CD14-positive monocyte (primary cell): ENCODE data around the gene CASQ1. TPM values are rescaled to one million over a fixed set of nuclear protein-coding genes. Genes with fewer than 3 reads are reported as not detected.

Source experiments
- DNase-seq, 3 donors: peaks; one replicate each; pipeline ENCODE4 v3.0.0-alpha.2; 2011 to 2022
- H2AFZ ChIP-seq: 2 replicates; pipeline ENCODE4 v1.6.0; 2012; ENCODE audit warnings: mild to moderate bottlenecking, low read depth, low read length, inconsistent platforms; ENCODE audit not compliant: insufficient read depth, poor library complexity, severe bottlenecking
- H3K27ac ChIP-seq, 2 donors: 1 replicate in 1 of 2; 2 replicates in 1 of 2; pipeline ENCODE4 v1.5.1; 2012 to 2013; ENCODE audit warnings: low read length in 2 of 2, control low read depth in 1 of 2, inconsistent platforms in 1 of 2, low read depth in 1 of 2, mild to moderate bottlenecking in 1 of 2
- H3K27me3 ChIP-seq, 2 donors: one replicate each; pipeline versions ENCODE4 v1.6.0 to v1.6.1; 2011 to 2013; ENCODE audit warnings: low read length in 2 of 2; ENCODE audit not compliant: control insufficient read depth in 2 of 2, insufficient read depth in 2 of 2
- H3K36me3 ChIP-seq, 2 donors: replicated peaks in 1 of 2; 1 replicate in 1 of 2; 2 replicates in 1 of 2; pipeline versions ENCODE4 v1.5.1 to v1.6.1; 2012 to 2013; ENCODE audit warnings: low read length in 2 of 2, control low read depth in 1 of 2, inconsistent platforms in 1 of 2, mild to moderate bottlenecking in 1 of 2; ENCODE audit not compliant: insufficient read depth in 2 of 2, control insufficient read depth in 1 of 2
- H3K4me1 ChIP-seq, 2 donors: 1 replicate in 1 of 2; 2 replicates in 1 of 2; pipeline versions ENCODE4 v1.5.1 to v1.6.1; 2012 to 2013; ENCODE audit warnings: low read length in 2 of 2, control low read depth in 1 of 2, inconsistent platforms in 1 of 2, mild to moderate bottlenecking in 1 of 2, moderate library complexity in 1 of 2; ENCODE audit not compliant: insufficient read depth in 2 of 2, control insufficient read depth in 1 of 2
- H3K4me2 ChIP-seq: replicated peaks from 2 replicates; pipeline ENCODE3; 2012; ENCODE audit warnings: low read length, moderate library complexity, mild to moderate bottlenecking; ENCODE audit not compliant: poor library complexity, severe bottlenecking; ENCODE audit errors: extremely low read depth
- H3K4me3 ChIP-seq, 3 experiments: fragments of 200-600 bp in 1 of 3; sonication (generic) in 1 of 3; replicated peaks in 1 of 3; 1 replicate in 2 of 3; 2 replicates in 1 of 3; pipeline ENCODE4 v1.5.1; 2011 to 2013; ENCODE audit warnings: low read length in 3 of 3, mild to moderate bottlenecking in 3 of 3, control low read depth in 2 of 3, low read depth in 2 of 3, inconsistent platforms in 1 of 3, moderate library complexity in 1 of 3
- H3K79me2 ChIP-seq: 2 replicates; pipeline ENCODE4 v1.6.0; 2012; ENCODE audit warnings: mild to moderate bottlenecking, control low read depth, inconsistent platforms, low read length, moderate library complexity; ENCODE audit not compliant: insufficient read depth
- H3K9ac ChIP-seq: 2 replicates; pipeline ENCODE4 v1.6.0; 2017; ENCODE audit warnings: low read length, mild to moderate bottlenecking; ENCODE audit not compliant: insufficient read depth, poor library complexity, severe bottlenecking
- H3K9me3 ChIP-seq, 2 donors: replicated peaks in 1 of 2; 1 replicate in 1 of 2; 2 replicates in 1 of 2; pipeline versions ENCODE4 v1.5.1 to v1.6.1; 2012 to 2013; ENCODE audit warnings: low read length in 2 of 2, control low read depth in 1 of 2; ENCODE audit not compliant: control insufficient read depth in 1 of 2, insufficient read depth in 1 of 2
- H4K20me1 ChIP-seq: 2 replicates; pipeline ENCODE4 v1.6.0; 2012; ENCODE audit warnings: mild to moderate bottlenecking, low read length, control low read depth, moderate library complexity; ENCODE audit not compliant: insufficient read depth
- H3K27ac Mint-ChIP-seq, 7 donors: one replicate each; pipeline ENCODE4 v1.8.0; 2020; ENCODE audit warnings: mild to moderate bottlenecking in 7 of 7, mixed read lengths in 7 of 7, moderate library complexity in 6 of 7, inconsistent platforms in 2 of 7
- H3K27me3 Mint-ChIP-seq, 3 donors: one replicate each; pipeline ENCODE4 v1.8.0; 2021 to 2022; ENCODE audit warnings: low read depth in 3 of 3, mild to moderate bottlenecking in 3 of 3, mixed read lengths in 3 of 3, moderate library complexity in 3 of 3, inconsistent platforms in 1 of 3
- H3K36me3 Mint-ChIP-seq, 2 donors: one replicate each; pipeline ENCODE4 v1.8.0; 2020; ENCODE audit warnings: mixed read lengths in 2 of 2, inconsistent platforms in 1 of 2, mild to moderate bottlenecking in 1 of 2
- H3K4me1 Mint-ChIP-seq: one replicate; pipeline ENCODE4 v1.8.0; 2020; ENCODE audit warnings: mild to moderate bottlenecking, mixed read lengths
- H3K4me3 Mint-ChIP-seq, 2 donors: one replicate each; pipeline ENCODE4 v1.8.0; 2020; ENCODE audit warnings: mild to moderate bottlenecking in 2 of 2, mixed read lengths in 2 of 2, moderate library complexity in 1 of 2
- H3K9me3 Mint-ChIP-seq, 7 donors: one replicate each; pipeline ENCODE4 v1.8.0; 2020 to 2022; ENCODE audit warnings: mixed read lengths in 7 of 7, mild to moderate bottlenecking in 6 of 7, moderate library complexity in 6 of 7, inconsistent platforms in 2 of 7
- CTCF ChIP-seq: fragments of 200-600 bp; IDR thresholded peaks from one replicate; pipeline ENCODE4 v1.8.0; 2022; ENCODE audit warnings: antibody characterized with exemption, mild to moderate bottlenecking
- WGBS: methylation state at CpG from one replicate; pipeline ENCODE4 v1.1.5; 2013; ENCODE audit warnings: missing lambda C conversion rate; ENCODE audit not compliant: insufficient coverage; 5-methylcytosine and 5-hydroxymethylcytosine counted together
- intact Hi-C, 2 donors: fragments of 100-400 bp; cut with micrococcal nuclease; formaldehyde crosslinking; loops; one replicate each; pipeline versions ENCODE4 v1.15.0 to v1.15.1; 2023
- polyA plus RNA-seq, 3 donors: library from polyadenylated mRNA; depleted of rRNA in 1 of 3; unstranded in 2 of 3; stranded (reverse) in 1 of 3; fragments of 300-500 nt in 2 of 3; fragments of >200 nt in 1 of 3; fragmentation: Illumina TruSeq in 2 of 3; gene quantifications; 1 replicate in 2 of 3; 2 replicates in 1 of 3; pipeline ENCODE4 v1.2.3, GENCODE V29; 2012 to 2021

The CASQ1 gene
- polyA plus RNA-seq, 3 donors: 0.09 to 11.1 TPM; not detected in 1

DNA sequence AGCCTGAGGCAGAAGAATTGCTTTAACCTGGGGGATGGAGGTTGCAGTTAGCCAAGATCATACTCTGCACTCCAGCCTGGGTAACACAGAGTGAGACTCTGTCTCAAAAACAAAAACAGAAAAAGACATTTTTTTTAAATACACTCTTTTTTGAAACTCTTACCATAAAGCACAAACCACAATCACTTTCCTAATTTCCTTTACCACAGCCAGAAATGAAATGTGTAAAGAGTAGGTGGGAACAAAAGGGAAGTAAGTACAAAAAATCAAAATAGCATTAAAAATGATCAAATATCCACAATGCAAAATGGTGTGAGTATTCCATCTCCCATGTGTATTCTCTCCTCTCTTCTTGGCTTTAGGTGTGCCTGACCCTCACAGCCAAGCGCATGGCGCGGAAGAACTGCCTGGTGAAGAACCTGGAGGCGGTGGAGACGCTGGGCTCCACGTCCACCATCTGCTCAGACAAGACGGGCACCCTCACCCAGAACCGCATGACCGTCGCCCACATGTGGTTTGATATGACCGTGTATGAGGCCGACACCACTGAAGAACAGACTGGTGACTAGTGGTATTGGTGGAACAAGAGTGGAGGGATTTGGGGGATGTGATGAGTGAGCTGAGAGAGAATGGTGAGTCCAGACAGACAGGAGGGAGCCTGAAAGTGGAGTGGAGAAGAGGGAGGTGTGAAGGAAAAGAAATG is 24.1 kb upstream of the CASQ1 start:
- H4K20me1 ChIP-seq: no peaks in the 10 kb centered on the region
- no peaks in the 10 kb centered on the region for H3K79me2 ChIP-seq
- Mint-ChIP-seq H3K27ac (peak overlapping the region in 3 of 7 donors; percentile 67 to 82 (median 82)), H3K36me3 (no peaks in the 10 kb centered on the region), H3K9me3 (no peaks in the 10 kb centered on the region), H3K4me1 (peaks cover 65% of the 10 kb centered on the region), H3K4me3 (peak overlapping the region in 1 of 2 donors; percentile 71), H3K27me3 (peaks cover 1 to 5% (median 1%) of the 10 kb centered on the region in 3 donors)
- peaks cover 79 to 89% of the 10 kb centered on the region in 2 donors for H3K4me1 ChIP-seq
- H3K9me3 ChIP-seq: no peaks in the 10 kb centered on the region
- intact Hi-C loops: no loop called here
- no peaks in the 10 kb centered on the region for H3K27me3 ChIP-seq
- peak overlapping the region; percentile 43 for H3K4me2 ChIP-seq
- H3K36me3 ChIP-seq: no peaks in the 10 kb centered on the region
- no peak for TF ChIP-seq CTCF
- H3K9ac ChIP-seq: peak overlapping the region; percentile 25
- H3K27ac ChIP-seq: peak overlapping the region; percentile 37 to 72
- H3K4me3 ChIP-seq: peak overlapping the region in 1 of 3 experiments; percentile 56
- peak overlapping the region; percentile 61 for H2AFZ ChIP-seq
- 33% methylated on average over 12 of the region's 12 CpGs for WGBS
- DNase-seq: peak in 1 of 3 donors; percentile 17

DNA sequence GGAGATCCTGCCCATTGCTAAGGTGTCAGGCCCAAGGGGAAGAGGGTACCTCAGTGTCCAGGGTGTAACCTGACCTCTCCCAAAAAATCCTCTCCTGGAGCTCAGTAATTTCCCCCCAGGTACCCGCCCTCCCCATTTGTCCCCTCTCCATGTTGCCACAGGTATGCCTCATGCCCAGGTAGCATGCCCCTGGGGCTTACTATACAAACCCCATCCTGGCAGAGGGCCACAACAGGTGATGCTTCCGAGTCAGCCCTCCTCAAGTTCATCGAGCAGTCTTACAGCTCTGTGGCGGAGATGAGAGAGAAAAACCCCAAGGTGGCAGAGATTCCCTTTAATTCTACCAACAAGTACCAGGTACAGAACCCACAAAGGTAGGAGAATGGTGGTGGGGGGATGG is 23.3 kb upstream of the CASQ1 start:
- no peak overlapping the region for H3K9ac ChIP-seq
- intact Hi-C loops: no loop called here
- H3K79me2 ChIP-seq: no peaks in the 10 kb centered on the region
- Mint-ChIP-seq H3K4me3 (no peak overlapping the region), H3K27ac (peak overlapping the region in 1 of 7 donors; percentile 82), H3K27me3 (peaks cover 1 to 5% (median 3%) of the 10 kb centered on the region in 3 donors), H3K36me3 (no peaks in the 10 kb centered on the region), H3K9me3 (no peaks in the 10 kb centered on the region), H3K4me1 (peaks cover 58% of the 10 kb centered on the region)
- peaks cover 72 to 82% of the 10 kb centered on the region in 2 donors for H3K4me1 ChIP-seq
- H3K9me3 ChIP-seq: no peaks in the 10 kb centered on the region
- peak overlapping the region; percentile 23 to 72 for H3K27ac ChIP-seq
- H4K20me1 ChIP-seq: no peaks in the 10 kb centered on the region
- peak overlapping the region; percentile 61 for H2AFZ ChIP-seq
- H3K4me3 ChIP-seq: peak overlapping the region in 1 of 3 experiments; percentile 56
- peak overlapping the region; percentile 43 for H3K4me2 ChIP-seq
- WGBS: no CpG with 5 or more reads among the region's 4 CpGs
- no peaks in the 10 kb centered on the region for H3K36me3 ChIP-seq
- no peak for TF ChIP-seq CTCF
- no peaks in the 10 kb centered on the region for H3K27me3 ChIP-seq
- DNase-seq: no peak
